Measurements from ENCODE around the gene GNAL. TPM values are rescaled to one million over a fixed set of nuclear protein-coding genes. Genes with fewer than 3 reads are reported as not detected.

GNAL gene
- total RNA-seq, 1 experiment from 2014 or later, result 0.15 TPM

GRCh38 chr18:11719050-11719449, 30.0 kb downstream of the GNAL start:
- ChIA-PET CTCF (no interaction called here), POLR2A (ENCODE audit: unreplicated experiment) (no interaction called here)
- Histone ChIP-seq H3K27ac (ENCODE audit: low read length) (no peak overlapping the region), H2AFZ (ENCODE audit: low read length) (no peak overlapping the region), H3K9ac (ENCODE audit: low read length) (no peak overlapping the region), H3K36me3 (ENCODE audit: low read depth, low read length) (no peaks in the 10 kb centered on the region), H3K27me3 (ENCODE audit: low read length) (peaks cover 41% of the 10 kb centered on the region; the same call in 1 of the 2 replicates), H3K4me3 (ENCODE audit: low read length) (no peak overlapping the region), H3K4me2 (ENCODE audit: low read length) (no peak overlapping the region), H4K20me1 (ENCODE audit: low read length) (no peaks in the 10 kb centered on the region), H3K4me1 (ENCODE audit: insufficient read depth, low read length) (no peaks in the 10 kb centered on the region), H3F3A (ENCODE audit: low read length, unreplicated experiment) (no peaks in the 10 kb centered on the region), H3K9me3 (ENCODE audit: low read length) (no peaks in the 10 kb centered on the region), H3K9me2 (replicated peaks; ENCODE audit: low read length) (no peaks in the 10 kb centered on the region), H3K79me2 (ENCODE audit: low read length) (no peaks in the 10 kb centered on the region)
- DNase-seq (no peak), ATAC-seq (no peak)
- no TSS peak for BruUV-seq (replicated peaks)
- TF ChIP-seq EZH2phosphoT487 (IDR thresholded peaks at IDR 0.05; ENCODE audit: borderline replicate concordance, low read length) (no peak), EZH2 (IDR thresholded peaks at IDR 0.05; ENCODE audit: low read length, unreplicated experiment) (no peak), CTCF (conservative IDR thresholded peaks at IDR 0.05; ENCODE audit: low read depth, low read length) (no peak)
- intact Hi-C loops (cut with micrococcal nuclease), result no loop called here

GRCh38 chr18:11719621-11720020, 30.6 kb downstream of the GNAL start:
- Histone ChIP-seq H3K4me1 (ENCODE audit: insufficient read depth, low read length) (no peaks in the 10 kb centered on the region), H3K4me2 (ENCODE audit: low read length) (no peak overlapping the region), H3K36me3 (ENCODE audit: low read depth, low read length) (no peaks in the 10 kb centered on the region), H3K9me2 (replicated peaks; ENCODE audit: low read length) (no peaks in the 10 kb centered on the region), H2AFZ (ENCODE audit: low read length) (no peak overlapping the region), H3K27ac (ENCODE audit: low read length) (no peak overlapping the region), H3K4me3 (ENCODE audit: low read length) (no peak overlapping the region), H3F3A (ENCODE audit: low read length, unreplicated experiment) (no peaks in the 10 kb centered on the region), H3K27me3 (ENCODE audit: low read length) (peaks cover 39% of the 10 kb centered on the region; the same call in 1 of the 2 replicates), H3K9ac (ENCODE audit: low read length) (no peak overlapping the region), H4K20me1 (ENCODE audit: low read length) (no peaks in the 10 kb centered on the region), H3K79me2 (ENCODE audit: low read length) (no peaks in the 10 kb centered on the region), H3K9me3 (ENCODE audit: low read length) (no peaks in the 10 kb centered on the region)
- BruUV-seq (replicated peaks), result no TSS peak
- ATAC-seq, result no peak
- ChIA-PET POLR2A (ENCODE audit: unreplicated experiment) (no interaction called here), CTCF (no interaction called here)
- DNase-seq, result no peak
- intact Hi-C loops (cut with micrococcal nuclease), result no loop called here
- no peak for TF ChIP-seq EZH2 (IDR thresholded peaks at IDR 0.05; ENCODE audit: low read length, unreplicated experiment)
- no peak for TF ChIP-seq EZH2phosphoT487 (IDR thresholded peaks at IDR 0.05; ENCODE audit: borderline replicate concordance, low read length)
- no peak for TF ChIP-seq CTCF (conservative IDR thresholded peaks at IDR 0.05; ENCODE audit: low read depth, low read length)

- Histone ChIP-seq H2AFZ (ENCODE audit: low read length) (no peak overlapping the region), H3K4me1 (ENCODE audit: insufficient read depth, low read length) (0 out of 2 replicates have a peak, but pooled peaks cover 2% of the 10 kb centered on the region), H3K27me3 (ENCODE audit: low read length) (peaks cover 42% of the 10 kb centered on the region), H3K4me2 (ENCODE audit: low read length) (no peak overlapping the region), H3K27ac (ENCODE audit: low read length) (no peak overlapping the region), H4K20me1 (ENCODE audit: low read length) (no peaks in the 10 kb centered on the region), H3F3A (ENCODE audit: low read length, unreplicated experiment) (no peaks in the 10 kb centered on the region), H3K9ac (ENCODE audit: low read length) (no peak overlapping the region), H3K4me3 (ENCODE audit: low read length) (no peak overlapping the region), H3K36me3 (ENCODE audit: low read depth, low read length) (no peaks in the 10 kb centered on the region), H3K9me3 (ENCODE audit: low read length) (no peaks in the 10 kb centered on the region), H3K9me2 (replicated peaks; ENCODE audit: low read length) (no peaks in the 10 kb centered on the region), H3K79me2 (ENCODE audit: low read length) (no peaks in the 10 kb centered on the region)
- TF ChIP-seq EZH2 (IDR thresholded peaks at IDR 0.05; ENCODE audit: low read length, unreplicated experiment), result no peak
- TF ChIP-seq CTCF (conservative IDR thresholded peaks at IDR 0.05; ENCODE audit: low read depth, low read length), result no peak
- TF ChIP-seq EZH2phosphoT487 (IDR thresholded peaks at IDR 0.05; ENCODE audit: borderline replicate concordance, low read length), result no peak
- intact Hi-C loops (cut with micrococcal nuclease), result no loop called here
- BruUV-seq (replicated peaks), result no TSS peak
- ATAC-seq, result no peak
- POLR2A ChIA-PET (ENCODE audit: unreplicated experiment), result no interaction called here
- DNase-seq, result no peak
- CTCF ChIA-PET, result no interaction called here
Observed at GRCh38 chr18:11721720-11722119, 32.7 kb downstream of the GNAL start.
